ENCODE results near the gene AFM.

AFM gene

DNA sequence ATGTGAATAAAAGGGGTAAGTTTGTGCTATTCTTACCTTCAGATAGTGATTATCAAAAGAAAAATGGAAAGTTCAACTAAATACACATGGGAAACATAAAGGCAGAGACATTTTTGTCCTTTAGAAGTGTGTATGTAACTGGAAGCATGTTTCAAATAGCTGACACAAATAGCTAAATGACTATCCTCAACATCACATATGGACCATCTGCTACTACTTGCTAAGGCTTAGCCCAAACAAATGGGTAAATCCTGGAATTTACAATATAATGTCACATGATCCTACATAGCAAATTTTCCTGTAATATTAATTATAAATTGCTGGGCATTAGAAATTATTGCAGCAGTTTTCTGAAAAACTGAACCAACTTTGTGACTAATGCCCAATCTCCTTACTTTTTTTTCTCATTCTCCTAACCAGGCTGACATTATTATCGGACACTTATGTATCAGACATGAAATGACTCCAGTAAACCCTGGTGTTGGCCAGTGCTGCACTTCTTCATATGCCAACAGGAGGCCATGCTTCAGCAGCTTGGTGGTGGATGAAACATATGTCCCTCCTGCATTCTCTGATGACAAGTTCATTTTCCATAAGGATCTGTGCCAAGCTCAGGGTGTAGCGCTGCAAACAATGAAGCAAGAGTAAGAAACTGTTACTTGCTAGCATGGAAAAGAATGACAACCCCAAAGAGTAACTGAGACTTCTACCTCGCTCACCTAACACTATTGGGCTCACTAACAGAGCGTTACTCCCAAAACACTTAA lies 29.4 kb upstream of the AFM start:
- DNase-seq, result no peak

DNA sequence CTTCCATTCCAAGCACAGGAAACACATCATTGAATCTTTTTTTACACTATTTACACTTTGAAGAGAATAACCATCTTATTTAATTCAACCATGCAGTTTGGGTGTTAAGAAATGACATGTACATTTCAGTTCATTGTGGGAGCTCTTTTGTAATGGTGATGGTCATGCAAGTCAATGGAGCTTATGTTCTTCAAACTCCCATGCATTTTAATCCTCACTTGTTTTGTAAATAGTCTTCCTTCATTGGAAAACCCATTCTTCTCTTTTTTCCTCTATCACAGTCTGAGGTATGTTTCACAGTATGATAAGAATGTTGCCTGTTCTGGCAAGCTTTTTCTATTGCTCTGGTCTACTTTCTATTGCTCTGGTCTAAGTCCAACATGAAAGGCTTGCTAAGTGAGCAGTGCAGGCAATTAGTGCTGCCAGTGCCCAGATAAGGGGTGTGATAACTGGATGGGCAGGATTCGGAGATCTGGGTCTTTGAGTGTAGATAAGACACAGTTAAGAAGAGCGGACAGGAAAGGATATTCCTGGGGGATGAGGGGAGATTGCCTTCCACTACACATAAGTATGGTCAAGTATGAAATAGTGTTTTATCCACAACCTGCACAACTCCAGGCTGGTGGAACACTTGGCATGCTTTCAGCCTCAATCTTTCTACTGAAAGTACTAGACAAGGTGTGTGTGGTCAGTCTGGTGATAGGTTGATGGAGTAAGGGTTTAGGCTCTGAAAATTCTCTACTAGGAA lies 28.4 kb upstream of the AFM start:
- no peak for DNase-seq

DNA sequence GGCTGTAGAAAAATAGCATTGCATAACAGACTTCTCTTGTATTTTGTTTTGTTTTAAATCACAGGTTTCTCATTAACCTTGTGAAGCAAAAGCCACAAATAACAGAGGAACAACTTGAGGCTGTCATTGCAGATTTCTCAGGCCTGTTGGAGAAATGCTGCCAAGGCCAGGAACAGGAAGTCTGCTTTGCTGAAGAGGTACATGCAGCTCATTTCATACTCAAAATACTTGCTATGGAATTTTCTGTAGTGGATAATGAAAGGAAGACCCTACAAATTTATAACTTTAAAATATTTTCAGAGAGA lies 27.9 kb upstream of the AFM start:
- no peak for DNase-seq

DNA sequence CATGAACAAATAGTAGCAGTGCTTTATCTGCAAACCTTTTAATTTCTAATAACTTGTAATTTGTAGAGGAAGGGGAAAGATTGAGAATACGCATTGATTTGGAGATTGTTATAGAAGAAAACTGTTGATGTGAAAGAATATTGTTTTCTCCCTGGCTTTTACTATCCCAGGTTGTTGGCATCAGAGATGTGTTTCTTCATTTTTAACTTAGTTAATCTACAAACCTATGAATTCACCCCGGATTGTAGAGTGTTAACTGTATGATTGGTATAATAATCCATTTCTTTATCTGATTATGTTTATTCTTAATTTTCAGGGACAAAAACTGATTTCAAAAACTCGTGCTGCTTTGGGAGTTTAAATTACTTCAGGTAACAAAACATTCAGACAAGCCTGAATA lies 26.6 kb upstream of the AFM start:
- DNase-seq, result no peak

DNA sequence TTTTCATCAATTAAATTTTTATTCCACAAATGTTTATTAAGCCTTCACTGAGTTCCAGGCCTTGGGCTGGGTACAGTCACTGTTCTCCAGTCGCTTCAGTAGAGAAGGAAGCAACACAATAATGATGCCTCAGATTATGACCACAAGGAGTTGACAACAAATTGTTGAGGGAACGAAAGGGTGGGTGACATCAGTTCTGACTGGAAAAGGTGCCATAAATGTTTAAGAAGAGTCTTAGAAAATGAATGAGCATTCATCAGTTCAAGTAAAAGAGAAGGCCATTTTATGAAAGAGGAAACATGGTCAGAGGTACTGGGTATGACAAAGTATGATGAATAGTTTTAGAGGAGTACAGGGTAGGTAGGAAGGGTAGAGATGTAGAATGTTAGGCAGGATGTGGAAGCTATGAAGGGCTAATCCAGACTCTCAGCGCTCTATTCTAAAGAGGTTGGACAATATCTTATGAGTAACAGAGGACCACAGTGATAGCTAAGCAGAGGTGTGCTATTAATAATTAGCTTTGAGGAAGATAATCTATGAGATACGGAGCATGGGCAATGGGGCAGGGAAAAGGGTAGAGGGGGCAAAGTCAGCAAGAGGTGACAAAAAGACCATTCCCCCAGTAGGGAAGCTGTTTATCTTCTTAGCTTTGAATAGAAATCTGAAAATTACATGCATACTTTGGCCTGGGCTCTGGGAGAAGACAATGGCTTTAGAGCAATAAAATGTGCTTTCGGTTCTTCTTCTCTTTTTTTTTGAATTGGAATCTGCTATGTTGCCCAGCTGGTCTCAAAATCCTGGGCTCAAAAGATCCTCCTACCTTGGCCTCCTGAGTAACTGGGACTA lies 25.1 kb upstream of the AFM start:
- no peak for DNase-seq

DNA sequence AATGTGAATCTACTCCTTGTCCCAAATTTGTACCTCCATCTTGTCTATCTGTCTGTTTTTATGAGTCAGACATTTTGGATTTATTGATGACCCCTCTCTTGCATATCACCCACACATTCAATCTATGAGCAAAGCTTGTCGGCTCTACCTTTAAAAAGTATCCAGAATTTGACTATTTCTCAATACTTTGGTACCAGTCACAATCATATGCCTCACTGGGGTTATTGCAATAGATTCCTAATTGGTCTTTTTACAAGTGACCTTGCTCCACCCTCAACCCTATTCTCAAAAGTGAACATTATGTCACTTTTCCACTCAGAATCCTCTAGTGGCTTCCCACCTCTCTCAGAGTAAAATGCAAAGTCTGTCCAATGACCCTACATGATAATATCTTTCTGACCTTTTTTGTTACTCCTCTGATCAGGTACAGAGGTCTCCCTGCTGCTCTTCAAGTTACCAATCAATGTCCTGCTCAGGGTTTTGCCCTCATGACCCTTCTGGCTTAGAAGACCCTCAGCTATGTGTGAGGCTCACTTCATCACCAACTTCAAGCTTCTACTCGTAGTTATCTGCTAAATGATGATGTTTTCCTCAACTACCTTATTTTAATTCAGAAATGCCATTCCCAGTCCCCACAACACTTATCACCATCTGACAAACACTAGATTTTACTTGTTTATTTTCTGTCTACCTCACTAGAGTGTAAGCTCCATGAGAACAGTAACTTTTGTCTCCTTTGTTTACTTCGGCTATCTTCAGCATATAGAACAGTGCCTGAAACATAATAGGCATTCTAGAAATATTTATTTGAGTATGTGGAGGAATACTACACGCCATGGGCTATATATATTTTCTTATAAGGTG lies 23.1 kb upstream of the AFM start:
- DNase-seq, result no peak

DNA sequence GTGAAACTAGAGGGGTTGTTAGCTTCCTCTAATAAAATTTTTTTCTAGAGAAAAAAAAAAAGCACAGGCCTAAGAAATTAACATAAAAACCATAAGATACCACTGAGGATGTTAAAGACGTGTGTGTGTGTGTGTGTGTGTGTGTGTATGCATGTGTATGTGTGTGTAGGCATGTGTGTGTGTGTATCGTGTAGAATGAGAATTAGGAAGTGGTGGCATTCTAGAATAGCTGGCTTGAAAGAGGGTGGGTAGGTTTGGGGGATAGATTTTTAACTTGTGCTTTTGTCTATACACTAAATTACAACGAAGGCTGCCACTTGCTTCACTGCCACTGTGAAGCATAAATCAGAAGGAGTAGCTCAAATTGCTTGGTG lies 22.5 kb upstream of the AFM start:
- no peak for DNase-seq

DNA sequence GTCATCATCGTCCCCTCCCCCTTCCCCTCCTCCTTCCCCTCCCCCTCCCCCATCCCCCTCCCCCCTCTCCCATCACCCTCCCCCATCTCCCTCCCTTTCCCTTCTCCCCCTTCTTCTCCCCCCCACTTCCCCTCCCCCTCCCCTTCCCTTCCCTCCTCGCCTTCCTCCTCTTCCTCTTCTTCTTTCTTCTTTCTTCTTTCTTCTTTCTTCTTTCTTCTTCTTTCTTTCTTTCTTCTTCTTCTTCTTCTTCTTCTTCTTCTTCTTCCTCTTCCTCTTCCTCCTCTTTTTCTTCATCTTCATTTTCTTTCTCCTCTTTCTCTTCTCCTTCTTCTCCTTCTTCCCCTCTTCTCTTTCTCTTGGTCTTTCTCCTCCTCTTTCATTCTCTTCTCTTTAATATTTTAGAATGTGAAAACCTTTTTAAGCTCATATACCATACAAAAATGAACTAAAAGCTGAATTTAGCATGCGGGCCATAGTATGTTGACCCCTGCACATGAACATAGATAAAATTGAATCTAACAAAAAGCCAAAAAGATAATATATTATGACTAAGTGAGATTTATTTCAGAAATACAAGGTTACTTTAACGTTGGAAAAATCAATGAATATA lies 20.5 kb upstream of the AFM start:
- DNase-seq, result no peak

DNA sequence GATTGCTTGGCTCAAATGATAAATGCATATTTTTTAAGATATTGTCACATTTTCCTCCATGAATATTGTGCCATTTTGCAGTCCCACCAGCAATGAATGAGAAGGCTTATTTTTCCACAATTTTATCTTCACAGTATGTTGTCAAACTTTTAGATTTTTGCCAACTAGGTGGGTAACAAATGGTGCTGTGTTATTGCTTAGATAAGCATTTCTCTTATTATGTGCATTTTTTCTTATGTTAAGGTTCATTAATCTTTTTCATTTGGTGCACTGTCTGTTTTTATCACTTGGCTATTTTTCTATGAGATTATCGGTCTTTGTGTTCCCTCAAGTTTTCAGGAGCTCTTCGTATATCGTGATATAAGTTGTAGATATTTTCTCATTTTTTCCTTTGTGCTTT lies 13.4 kb upstream of the AFM start:
- DNase-seq, result no peak

DNA sequence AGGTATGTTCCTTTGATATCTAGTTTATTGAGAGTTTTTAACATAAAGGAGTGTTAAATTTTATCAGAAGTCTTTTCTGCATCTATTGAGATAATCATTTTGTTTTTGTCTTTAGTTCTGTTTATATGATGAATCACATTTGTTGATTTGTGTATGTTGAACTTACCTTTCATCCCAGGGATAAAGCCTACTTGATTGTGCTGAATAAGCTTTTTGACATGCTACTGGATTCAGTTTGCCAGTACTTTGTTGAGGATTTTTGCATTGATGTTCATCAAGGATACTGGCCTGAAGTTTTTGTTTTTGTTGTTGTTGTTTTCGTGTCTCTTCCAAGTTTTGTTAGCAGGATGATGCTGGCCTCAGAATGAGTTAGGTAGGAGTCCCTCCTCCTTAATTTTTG lies 10.8 kb upstream of the AFM start:
- no peak for DNase-seq

DNA sequence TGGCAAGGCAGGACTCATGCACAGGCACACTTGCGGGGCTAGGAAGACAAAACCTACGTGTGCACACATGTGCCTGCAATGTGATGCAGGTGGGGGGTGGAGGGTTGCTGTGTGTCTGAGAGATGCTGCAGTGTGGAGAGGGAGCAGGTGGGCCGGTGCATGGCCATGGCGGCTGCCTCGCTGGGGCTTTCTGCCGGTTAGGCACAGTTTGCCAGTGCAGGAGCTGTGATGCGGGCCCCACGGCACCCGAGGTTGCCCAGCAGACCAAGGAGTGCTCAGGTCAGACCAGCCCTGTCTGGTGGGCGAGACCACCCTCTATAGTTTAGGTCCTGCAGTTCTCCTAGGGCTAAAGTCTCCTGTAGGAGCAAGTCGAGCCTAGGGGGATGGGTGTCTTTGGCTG lies 4.4 kb upstream of the AFM start:
- DNase-seq, result no peak

DNA sequence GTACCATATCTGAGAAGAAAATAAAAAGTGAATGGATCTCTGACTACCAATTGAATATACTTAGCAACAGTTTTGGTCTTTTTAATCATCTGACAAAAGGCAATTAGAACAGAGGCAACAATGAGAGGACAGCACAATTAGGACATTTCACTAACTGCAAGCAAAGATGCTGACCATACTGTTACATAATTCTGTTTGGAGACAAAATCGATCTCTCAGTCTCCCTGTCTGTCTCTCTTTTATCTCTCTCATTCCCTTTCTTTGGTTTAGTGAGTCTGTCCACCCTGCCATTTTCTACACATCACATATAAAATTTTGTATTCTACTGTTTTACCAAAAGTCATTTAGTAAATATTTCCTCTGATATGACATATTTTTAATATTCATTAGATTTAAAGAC lies 2.2 kb upstream of the AFM start:
- no peak for DNase-seq

DNA sequence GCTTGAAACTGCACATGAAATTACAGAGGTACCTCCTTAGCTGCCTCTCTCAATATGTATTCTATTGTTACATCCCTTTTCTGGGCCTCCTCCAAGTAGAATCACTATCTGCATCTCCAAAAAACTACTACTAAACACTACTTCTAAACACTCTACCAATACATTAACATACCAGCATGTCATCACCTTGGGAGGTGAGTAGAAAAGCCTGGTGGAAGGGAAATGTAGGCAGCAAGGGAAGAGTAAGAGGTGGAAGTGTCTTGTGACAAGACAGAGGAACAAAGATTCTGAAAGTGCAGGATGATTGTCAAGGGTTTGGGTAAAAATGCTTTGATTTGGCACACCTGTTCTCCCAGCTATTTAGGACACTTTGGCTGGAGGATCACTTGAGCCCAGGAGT lies 3.5 kb downstream of the AFM start:
- DNase-seq, result no peak

DNA sequence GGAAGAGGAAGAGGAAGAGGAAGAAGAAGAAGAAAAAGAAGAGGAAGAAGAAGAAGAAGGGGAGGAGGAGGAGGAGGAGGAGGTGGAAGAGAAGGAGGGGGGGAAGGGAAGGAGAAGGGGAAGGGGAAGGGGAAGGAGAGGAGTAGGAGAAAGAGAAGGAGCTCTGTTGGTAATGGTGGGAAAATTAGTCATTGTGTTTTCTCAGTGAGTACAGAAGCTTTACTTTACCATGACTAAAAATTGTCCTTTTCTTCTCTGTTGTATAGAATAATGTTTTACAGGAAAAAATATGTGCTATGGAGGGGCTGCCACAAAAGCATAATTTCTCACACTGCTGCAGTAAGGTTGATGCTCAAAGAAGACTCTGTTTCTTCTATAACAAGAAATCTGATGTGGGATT lies 4.1 kb downstream of the AFM start:
- DNase-seq, result no peak

DNA sequence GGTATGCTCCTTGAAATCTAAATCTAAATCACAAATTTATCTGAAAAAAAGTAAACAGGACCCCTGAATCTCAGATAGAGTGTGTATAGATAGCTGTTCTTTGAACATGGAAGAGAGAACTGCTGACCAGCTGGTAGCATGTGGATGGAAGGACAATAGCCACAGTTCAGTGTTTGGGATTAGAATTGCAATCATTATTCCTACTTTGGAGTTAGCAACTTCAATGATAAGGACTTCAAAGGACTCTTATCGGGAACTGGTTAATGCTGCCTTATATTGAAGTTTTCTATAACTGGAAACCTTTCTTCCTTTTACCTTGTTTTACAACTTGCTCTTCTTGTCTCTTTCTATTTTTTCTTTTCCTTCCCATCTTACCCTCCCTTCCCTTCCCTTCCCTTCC lies 5.0 kb downstream of the AFM start:
- no peak for DNase-seq

DNA sequence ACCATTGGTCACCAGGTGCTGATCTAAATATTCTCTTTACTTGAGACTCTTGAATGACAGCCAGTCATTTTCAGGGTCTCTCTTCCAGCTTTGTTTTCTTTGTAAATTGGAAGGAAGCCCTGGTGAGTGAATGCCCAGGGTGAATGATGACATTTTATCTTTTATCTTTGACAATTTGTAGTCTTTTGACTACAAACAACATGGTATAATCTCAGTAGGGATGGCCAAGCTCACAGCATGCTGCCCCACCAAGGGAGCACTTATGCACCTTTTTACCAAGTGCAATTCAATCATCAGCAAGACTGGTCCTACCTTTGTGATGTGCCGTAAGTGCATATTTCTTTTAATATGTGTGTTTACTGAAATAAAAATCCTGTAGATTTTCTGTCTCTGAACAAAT lies 5.7 kb downstream of the AFM start:
- DNase-seq, result no peak

DNA sequence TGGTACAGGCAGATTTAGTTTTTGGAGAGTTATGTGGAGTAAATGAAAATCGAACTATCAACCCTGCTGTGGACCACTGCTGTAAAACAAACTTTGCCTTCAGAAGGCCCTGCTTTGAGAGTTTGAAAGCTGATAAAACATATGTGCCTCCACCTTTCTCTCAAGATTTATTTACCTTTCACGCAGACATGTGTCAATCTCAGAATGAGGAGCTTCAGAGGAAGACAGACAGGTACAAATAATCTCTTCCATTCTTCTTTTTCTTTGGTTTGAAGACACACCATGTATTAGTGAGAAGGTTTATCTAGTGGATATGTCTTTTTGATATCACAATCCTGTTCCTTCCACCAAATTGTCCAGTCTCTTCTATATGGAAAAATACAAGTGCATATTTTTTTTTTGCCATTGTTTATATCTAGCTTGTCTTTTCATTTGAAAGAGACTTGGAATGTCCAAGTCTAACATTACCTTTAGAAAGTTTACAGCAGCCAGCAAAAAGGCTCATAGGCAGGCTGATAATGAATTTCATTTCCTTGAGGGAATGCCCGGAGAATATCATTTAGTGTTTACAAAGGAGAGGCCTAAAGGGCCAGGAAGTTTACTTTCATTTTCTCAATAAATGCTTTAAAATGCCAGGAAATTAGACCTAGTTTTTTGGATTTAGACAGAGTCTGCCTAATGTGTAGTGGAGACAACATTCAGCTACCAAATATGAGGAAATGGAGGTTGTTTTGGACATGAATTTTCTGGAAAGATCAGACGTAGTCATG lies 18.6 kb downstream of the AFM start:
- no peak for DNase-seq

DNA sequence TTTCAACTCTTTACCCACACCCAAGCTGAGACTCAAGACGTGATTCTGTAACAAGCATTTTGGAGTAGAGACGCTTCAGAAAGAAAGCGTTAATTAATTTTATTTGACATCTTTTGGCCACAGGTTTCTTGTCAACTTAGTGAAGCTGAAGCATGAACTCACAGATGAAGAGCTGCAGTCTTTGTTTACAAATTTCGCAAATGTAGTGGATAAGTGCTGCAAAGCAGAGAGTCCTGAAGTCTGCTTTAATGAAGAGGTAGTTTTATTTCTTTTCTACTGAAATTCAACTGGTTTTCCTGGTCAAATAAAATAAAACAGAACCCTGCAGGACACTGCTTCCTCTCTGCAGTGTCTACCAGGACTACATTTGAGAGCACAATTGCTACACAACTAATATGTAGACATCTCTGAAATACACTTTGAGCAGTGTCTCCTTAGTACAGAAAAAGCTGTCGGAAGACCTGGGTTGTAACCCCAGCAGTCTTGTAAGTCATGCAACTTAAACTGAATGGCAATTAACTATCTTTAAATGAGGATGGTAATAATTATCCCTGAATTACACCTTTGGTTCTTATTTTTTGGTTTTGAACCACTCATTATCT lies 20.2 kb downstream of the AFM start:
- DNase-seq, result no peak

DNA sequence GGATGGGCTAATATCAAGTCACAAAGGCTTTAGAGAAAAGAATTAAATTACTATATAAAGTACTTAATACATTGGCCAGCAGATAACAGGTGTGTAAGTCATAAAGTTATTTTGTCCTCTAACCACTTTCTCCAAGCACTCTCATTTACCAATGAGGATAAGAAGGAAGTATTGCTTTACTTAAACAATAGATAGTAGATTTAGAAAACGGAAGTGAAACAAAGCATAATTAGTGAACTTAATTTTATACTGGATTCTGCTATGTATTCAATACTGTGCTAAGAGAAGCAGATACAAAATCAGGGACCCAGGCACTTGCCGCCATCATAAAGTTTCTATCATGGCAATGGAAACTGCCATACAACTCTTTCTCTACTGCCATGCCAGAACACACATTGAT lies 24.0 kb downstream of the AFM start:
- no peak for DNase-seq

DNA sequence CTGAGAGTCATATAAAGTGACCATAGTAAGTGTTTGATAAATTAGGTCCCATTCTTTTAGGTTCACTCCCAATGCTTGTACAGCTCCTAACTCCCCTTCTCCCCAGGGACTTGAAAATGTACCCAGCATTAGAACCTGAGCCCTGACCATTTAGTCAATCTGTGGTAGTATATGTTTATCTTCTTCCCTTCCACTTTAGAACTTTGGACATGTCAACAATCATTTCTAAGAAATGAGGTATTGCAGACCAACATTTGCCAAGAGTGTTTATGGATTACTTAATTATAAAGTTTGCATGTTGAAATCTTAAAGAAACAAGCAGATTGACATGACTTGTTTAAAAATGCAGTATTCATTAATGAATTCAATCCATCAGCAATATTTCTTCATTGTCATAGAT lies 26.0 kb downstream of the AFM start:
- DNase-seq, result no peak

DNA sequence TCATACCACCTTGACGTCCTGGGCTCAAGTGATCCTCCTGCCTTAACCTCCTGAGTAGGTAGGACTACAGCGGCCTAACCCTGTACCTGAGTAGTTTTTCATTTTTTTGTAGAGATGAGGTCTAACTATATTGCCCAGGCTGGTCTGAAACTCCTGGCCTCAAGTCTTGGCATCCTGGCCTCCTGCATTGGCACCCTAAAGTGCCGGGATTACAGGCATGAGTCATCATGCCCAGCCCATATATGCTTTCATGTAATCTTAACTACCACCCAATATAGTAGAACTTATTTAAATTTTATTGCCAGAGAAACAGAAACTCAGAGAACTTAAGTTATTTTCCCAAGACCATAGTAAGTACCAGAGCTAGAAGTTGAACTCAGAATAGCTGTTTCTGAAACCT lies 27.1 kb downstream of the AFM start:
- no peak for DNase-seq

DNA sequence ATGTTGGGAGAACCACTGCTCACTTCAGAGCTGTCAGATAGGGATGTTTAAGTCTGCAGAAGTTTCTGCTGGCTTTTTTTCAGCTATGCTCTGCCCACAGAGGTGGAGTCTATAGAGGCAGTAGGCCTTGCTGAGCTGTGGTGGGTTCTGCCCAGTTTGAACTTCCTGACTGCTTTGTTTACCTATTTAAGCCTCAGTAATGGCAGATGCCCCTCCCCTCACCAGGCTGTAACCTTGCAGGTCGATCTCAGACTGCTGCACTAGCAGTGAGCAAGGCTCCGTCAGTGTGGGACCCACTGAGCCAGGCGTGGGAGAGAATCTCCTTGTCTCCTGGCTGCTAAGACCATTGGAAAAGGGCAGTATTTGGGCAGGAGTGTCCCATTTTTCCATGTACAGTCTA lies 36.8 kb downstream of the AFM start:
- DNase-seq, result no peak
